ENCODE data around the gene CA5A.
"Not testable (repeated sequence)": the region's sequence is repeated elsewhere in the genome, so short reads cannot be mapped to it uniquely, and the experiment has no call there.

The CA5A gene

DNA sequence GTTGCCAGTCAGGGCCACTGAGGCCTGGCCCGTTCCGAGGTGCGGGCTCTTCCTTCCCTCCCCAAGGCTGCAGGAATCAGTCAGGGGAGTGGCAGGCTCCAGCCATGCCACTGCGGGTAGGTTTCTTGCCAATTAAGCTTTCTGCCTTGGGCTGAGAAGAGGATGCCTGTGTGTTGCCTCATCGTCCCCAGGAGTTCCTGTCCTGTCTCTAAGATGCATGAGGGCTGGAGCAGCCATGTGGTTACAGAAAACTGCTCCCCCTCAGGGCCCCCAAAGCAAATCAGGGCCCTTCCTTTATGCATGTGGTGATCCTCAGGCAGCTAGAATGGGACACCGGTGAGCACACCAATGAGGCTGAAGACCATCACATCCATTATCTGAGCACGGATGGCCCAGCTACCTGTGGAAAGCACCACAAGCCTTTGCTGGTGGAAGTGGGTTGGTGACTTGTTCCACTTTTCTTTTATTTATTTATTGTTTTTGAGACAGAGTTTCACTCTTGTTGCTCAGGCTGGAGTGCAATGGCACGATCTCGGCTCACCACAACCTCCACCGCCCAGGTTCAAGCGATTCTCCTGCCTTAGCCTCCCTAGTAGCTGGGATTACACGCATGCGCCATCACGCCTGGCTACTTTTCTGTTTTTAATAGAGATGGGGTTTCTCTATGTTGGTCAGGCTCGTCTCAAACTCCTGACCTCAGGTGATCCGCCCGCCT, 40.0 kb downstream of the CA5A start:
- H3K9me3 ChIP-seq (replicated peaks in 1 of 11); H3K27me3 ChIP-seq; H3K36me3 ChIP-seq; H4K20me1 ChIP-seq: not testable (repeated sequence)
- H3K9ac ChIP-seq, result peak overlapping the region in 9 of 11 experiments; percentile 28 to 67 (median 59); a peak in 17 of 22 replicates
- TF ChIP-seq Cebpa-rat (IDR thresholded peaks at IDR 0.05), result peak in 2 of 11 experiments; percentile 36 to 40; a peak in 2 of 22 replicates
- H3K4me2 ChIP-seq, result peak overlapping the region; percentile 80 to 96 (median 91)
- H3K4me3 ChIP-seq, result peak overlapping the region in 5 of 10 experiments; percentile 3 to 31 (median 20); a peak in 3 of 20 replicates
- peaks cover 52 to 74% (median 60%) of the 10 kb centered on the region in 10 experiments for H3K4me1 ChIP-seq
- H3K27ac ChIP-seq, result peak overlapping the region in 10 of 11 experiments; percentile 53 to 75 (median 68); a peak in 20 of 22 replicates

DNA sequence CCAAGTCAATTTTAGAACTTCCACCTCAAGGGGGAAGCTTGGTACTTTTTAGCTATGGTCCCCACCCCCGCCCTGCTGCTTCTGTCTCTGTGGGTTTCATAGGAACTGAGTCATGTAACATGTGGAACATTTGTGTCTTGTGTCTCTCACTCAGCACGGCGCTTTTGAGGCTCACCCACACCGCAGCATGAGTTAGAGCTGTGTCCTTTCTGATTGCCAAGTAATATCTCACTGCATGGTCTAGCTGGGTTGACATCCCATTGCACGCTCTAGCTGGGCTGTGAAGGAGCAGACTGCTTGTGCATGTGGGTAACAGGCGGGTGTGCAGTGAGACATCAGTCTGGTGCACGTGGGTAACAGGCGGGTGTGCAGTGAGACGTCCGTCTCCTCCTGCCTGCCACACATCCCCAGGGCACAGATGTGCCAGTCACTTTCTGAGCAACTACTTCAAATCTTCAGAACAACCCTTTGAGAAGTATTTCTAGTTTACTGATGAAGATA, 40.6 kb downstream of the CA5A start:
- Histone ChIP-seq H3K4me2 (peak overlapping the region; percentile 80 to 96 (median 91)), H3K36me3 (no peaks in the 10 kb centered on the region), H3K27me3 (no peaks in the 10 kb centered on the region), H3K9me3 (replicated peaks in 1 of 11) (no peaks in the 10 kb centered on the region), H4K20me1 (peaks cover 0 to 6% (median 0%) of the 10 kb centered on the region in 11 experiments; a peak in 3 of 22 replicates), H3K4me3 (peak overlapping the region in 5 of 10 experiments; percentile 3 to 31 (median 20); a peak in 4 of 20 replicates), H3K9ac (peak overlapping the region in 9 of 11 experiments; percentile 25 to 67 (median 59); a peak in 16 of 22 replicates), H3K27ac (peak overlapping the region in 10 of 11 experiments; percentile 53 to 75 (median 68); a peak in 20 of 22 replicates), H3K4me1 (peaks cover 52 to 74% (median 60%) of the 10 kb centered on the region in 10 experiments)
- no peak for TF ChIP-seq Cebpa-rat (IDR thresholded peaks at IDR 0.05)

DNA sequence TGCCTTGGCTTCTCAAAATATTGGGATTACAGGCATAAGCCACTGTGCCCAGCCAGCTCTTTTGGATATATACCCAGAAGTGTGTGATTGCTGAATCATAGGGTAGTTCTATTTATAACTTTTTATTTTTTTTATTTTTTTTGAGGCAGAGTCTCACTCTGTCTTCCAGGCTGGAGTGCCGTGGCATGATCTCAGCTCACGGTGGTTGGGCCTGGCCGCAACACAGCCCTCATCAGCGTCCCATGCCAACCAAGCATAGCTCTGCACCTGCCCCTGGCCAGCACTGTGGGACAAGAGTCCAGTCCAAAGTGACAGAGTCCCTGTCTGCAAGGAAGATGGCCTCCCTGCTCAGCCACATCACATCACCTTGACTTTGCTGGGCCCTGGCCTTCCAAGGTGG, 42.3 kb downstream of the CA5A start:
- H3K27me3 ChIP-seq; H4K20me1 ChIP-seq; H3K4me3 ChIP-seq; H3K36me3 ChIP-seq; H3K9ac ChIP-seq; H3K9me3 ChIP-seq (replicated peaks in 1 of 11): not testable (repeated sequence)
- Histone ChIP-seq H3K4me2 (peak overlapping the region; percentile 80 to 96 (median 91)), H3K4me1 (peaks cover 52 to 64% (median 57%) of the 10 kb centered on the region in 10 experiments), H3K27ac (peak overlapping the region in 3 of 11 experiments; percentile 26 to 42 (median 36); a peak in 5 of 22 replicates)

DNA sequence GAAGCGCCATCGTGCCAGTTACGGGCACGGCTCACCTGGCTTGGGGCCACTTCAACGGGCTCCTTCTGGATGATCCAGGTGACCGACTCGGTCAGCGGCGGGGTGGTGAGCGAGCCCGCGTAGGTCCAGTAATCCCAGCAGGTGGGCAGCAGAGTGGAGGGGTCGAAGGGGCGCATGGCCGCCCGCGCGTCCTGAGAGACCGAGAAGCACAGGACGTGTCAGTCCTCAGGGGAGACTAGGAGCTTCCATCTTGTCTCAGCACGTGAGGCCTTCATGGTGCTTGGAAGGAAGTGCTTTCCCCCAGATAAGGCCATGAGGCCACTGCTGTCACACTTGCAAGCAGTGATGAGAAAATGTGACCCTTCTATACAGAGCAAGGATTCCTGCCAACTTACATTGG, 44.6 kb downstream of the CA5A start:
- no peak overlapping the region; a peak in 1 of 22 replicates for H3K4me2 ChIP-seq
- no peak overlapping the region for H3K9ac ChIP-seq
- H3K27ac ChIP-seq, result no peak overlapping the region
- peaks cover 0 to 9% (median 0%) of the 10 kb centered on the region in 11 experiments; a peak in 8 of 22 replicates for H3K9me3 ChIP-seq (replicated peaks in 1 of 11)
- peaks cover 34 to 58% (median 45%) of the 10 kb centered on the region in 10 experiments for H3K4me1 ChIP-seq
- no peaks in the 10 kb centered on the region for H3K36me3 ChIP-seq
- no peak overlapping the region for H3K4me3 ChIP-seq
- no peak for TF ChIP-seq Cebpa-rat (IDR thresholded peaks at IDR 0.05)
- peaks cover 0 to 6% (median 0%) of the 10 kb centered on the region in 11 experiments; a peak in 3 of 22 replicates for H4K20me1 ChIP-seq
- no peaks in the 10 kb centered on the region for H3K27me3 ChIP-seq

DNA sequence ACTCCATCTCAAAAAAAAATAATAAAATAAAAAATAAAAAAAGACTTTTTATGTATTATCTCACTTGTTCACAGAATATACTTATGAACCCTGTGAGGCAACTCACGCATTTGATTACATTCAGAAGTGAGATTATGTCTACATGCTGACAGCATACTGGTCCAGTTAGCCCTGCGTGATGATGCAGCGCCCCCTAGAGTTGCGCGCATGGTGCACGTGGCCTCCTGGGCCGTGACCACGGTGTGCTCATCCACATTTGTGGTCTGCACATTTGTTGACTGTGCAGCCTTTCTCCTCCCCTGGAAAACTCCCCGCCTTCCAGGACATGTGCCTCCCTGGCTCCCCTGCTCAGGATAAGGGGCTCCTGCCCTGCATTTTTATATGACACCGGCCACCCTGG, 46.6 kb downstream of the CA5A start:
- H3K9me3 ChIP-seq (replicated peaks in 1 of 11); H3K27ac ChIP-seq; H4K20me1 ChIP-seq; H3K36me3 ChIP-seq; H3K27me3 ChIP-seq; H3K4me2 ChIP-seq; H3K4me3 ChIP-seq; H3K9ac ChIP-seq: not testable (repeated sequence)
- H3K4me1 ChIP-seq, result peaks cover 14 to 38% (median 25%) of the 10 kb centered on the region in 10 experiments

DNA sequence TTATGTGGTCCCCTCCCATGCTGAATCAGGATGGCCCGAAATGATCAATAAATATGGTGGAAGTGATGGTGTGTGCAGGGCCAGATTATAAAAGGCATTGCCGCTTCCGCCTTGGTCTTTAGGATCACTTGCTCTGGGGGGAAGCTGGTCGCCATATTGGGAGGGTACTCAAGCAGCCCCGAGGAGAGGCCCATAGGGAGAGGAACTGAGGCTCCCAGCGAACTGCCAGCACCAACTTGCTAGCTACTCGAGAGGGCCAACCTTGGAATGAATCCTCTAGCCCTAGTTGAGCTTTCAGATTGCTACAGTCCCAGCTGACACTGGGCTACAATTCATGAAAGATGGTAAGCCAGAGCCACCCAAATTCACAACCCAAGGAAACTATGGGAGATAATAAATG, 48.0 kb downstream of the CA5A start:
- not testable (repeated sequence) for H3K9me3 ChIP-seq (replicated peaks in 1 of 11); H3K27ac ChIP-seq; H3K27me3 ChIP-seq; H3K4me3 ChIP-seq; H3K9ac ChIP-seq; H3K36me3 ChIP-seq; H4K20me1 ChIP-seq
- peaks cover under 1 to 24% (median 11%) of the 10 kb centered on the region in 10 experiments; a peak in 13 of 20 replicates for H3K4me1 ChIP-seq
- H3K4me2 ChIP-seq, result peak overlapping the region in 7 of 11 experiments; percentile 21 to 75 (median 54); a peak in 10 of 22 replicates

DNA sequence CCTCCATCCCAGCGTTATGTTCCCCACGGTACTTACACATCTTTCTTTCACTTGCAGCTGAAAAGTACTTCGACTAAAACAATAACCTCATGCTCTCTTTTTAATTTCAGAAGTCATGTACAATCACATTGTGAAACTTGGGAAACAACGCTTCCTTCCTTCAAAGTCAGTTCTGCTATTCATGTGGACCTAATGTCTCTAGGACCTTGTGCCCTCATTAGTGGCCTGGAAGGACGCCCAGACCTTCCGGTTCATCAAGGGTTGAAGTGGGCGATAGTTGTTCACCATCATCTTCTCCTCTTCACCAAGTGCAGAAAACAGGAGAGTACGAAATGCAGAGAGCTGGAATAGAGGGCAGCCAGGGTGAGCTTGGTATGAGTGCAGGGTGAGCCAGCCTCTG, 48.4 kb downstream of the CA5A start:
- H3K36me3 ChIP-seq; H3K9me3 ChIP-seq (replicated peaks in 1 of 11); H3K9ac ChIP-seq; H3K4me3 ChIP-seq; H4K20me1 ChIP-seq; H3K27me3 ChIP-seq: not testable (repeated sequence)
- Histone ChIP-seq H3K27ac (peak overlapping the region in 3 of 11 experiments; percentile 27 to 42 (median 29); a peak in 3 of 22 replicates), H3K4me2 (peak overlapping the region in 7 of 11 experiments; percentile 21 to 75 (median 54); a peak in 11 of 22 replicates), H3K4me1 (peaks cover 2 to 19% (median 12%) of the 10 kb centered on the region in 10 experiments; a peak in 18 of 20 replicates)

DNA sequence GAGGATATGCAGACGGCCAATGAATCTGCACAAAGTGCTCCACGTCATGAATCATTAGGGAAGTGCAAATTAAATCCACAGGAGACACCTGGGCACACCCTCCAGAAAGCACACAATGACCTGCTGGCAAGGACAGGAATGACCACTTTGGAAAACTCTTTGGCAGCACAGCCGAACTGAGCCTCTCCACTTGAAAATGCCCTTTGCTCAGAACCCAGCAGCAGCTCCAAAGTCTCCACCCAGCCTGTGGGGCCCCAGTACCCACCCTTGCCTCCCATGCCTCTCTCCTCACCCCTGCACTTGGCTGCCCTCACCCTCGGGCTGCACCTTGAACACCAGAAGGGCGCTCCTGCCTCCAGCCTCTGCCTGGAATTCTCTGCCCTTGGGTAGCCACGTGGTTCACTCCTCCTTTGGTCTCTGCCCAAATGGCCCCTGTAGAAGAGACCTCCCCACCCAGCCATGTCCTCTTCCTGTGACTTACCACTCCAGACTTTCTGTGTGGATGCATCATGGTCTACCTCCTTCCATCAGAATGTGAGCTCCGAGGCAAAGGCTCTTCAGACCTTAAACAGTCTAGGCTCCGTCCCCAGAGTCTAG, 50.9 kb downstream of the CA5A start:
- not testable (repeated sequence) for H3K27ac ChIP-seq; H3K9ac ChIP-seq; H3K9me3 ChIP-seq (replicated peaks in 1 of 11); H3K36me3 ChIP-seq; H3K4me3 ChIP-seq; H4K20me1 ChIP-seq; H3K4me2 ChIP-seq
- H3K27me3 ChIP-seq, result peaks cover 0 to 25% (median 5%) of the 10 kb centered on the region in 11 experiments; a peak in 14 of 22 replicates
- peaks cover 27 to 40% (median 32%) of the 10 kb centered on the region in 10 experiments for H3K4me1 ChIP-seq

DNA sequence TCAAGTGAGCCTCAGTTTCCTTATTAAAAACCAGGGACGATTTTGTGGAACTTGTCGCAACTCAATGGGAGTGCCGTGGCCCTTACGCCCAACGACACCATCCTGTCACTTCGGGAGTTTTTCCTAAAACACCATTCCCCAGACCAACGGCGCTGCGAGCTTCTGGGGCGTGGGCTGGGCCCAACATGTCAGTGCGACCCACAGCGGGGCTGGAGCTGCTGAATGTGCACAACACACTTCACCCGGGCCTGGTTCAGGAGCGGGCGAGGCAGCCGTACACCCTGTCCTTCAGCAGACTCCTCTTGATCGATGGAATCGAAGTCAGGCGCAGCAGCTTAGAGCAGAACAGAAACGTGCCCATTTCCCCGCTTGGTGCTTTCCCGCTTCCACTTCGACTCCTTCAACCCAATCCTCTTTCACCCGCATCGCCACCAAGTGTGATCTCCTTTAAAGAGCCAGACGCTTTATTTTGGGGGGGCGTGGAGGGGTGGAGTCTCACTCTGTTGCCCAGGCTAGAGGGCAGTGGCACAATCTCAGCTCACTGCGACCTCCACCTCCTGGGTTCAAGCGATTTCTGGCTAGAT, 53.8 kb downstream of the CA5A start:
- H3K4me1 ChIP-seq, result peaks cover 20 to 40% (median 34%) of the 10 kb centered on the region in 10 experiments
- H3K9ac ChIP-seq, result no peak overlapping the region; a peak in 1 of 22 replicates
- peaks cover 0 to 31% (median 10%) of the 10 kb centered on the region in 11 experiments; a peak in 14 of 22 replicates for H3K27me3 ChIP-seq
- TF ChIP-seq Cebpa-rat (IDR thresholded peaks at IDR 0.05), result no peak
- no peak overlapping the region for H3K4me3 ChIP-seq
- peak overlapping the region in 9 of 11 experiments; percentile 75 to 90 (median 85); a peak in 18 of 22 replicates for H3K4me2 ChIP-seq
- H3K36me3 ChIP-seq, result no peaks in the 10 kb centered on the region
- peaks cover 0 to 9% (median 0%) of the 10 kb centered on the region in 11 experiments; a peak in 9 of 22 replicates for H3K9me3 ChIP-seq (replicated peaks in 1 of 11)
- H4K20me1 ChIP-seq, result no peaks in the 10 kb centered on the region; a peak in 1 of 22 replicates
- no peak overlapping the region for H3K27ac ChIP-seq

Measured in BLaER1 treated with 17β-estradiol and CSF1 and Interleukin-3, amounts not matched to agents 10 nM and 100 nM (cell line).